ENCODE results near the gene INPP4B. TPM values are rescaled to one million over a fixed set of nuclear protein-coding genes. Genes with fewer than 3 reads are reported as not detected.
"Not testable (repeated sequence)": the region's sequence is repeated elsewhere in the genome, so short reads cannot be mapped to it uniquely, and the experiment has no call there.

INPP4B gene
- polyA plus RNA-seq, 4 donors, result 7.5 to 10.6 (median 8.8) TPM

DNA sequence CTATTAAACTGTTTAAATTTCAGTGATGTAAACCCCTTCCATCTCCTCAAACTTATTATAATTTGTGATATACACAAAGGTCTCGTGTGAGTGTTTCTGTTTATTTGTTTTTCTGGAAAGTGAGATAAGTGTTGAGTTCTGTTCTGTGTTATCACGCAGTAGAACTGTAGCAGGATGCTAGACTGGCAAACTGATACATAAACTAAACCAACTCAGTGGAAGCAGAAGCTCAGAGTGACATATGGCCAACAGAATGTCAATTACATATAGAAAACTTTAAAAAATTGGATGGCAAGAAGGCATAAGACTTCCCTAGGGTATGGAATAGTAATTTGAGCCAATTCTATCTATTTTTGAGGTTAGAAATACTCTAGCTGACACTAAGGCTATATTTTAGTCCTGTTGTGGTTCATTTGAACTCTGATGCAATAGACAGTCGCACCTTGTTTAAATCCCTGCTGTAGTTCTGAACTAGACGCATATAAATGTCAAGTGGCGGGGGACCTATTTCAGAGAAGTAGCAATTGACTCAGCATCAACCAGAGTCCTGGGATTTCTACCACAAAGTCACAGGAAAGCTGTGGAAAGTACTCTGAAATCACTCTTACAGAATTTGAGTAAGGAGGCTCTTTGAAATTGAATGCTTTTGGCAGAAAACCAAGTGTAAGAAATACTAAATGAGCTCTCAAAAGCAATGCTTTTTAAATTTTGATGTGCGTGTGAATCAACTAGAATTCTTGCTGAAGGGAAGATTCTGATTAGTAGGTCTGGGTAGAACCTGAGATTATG lies 294.4 kb downstream of the INPP4B start:
- DNase-seq (ENCODE audit: low read depth in 4 of 4, low spot score in 3 of 4), result no peak

DNA sequence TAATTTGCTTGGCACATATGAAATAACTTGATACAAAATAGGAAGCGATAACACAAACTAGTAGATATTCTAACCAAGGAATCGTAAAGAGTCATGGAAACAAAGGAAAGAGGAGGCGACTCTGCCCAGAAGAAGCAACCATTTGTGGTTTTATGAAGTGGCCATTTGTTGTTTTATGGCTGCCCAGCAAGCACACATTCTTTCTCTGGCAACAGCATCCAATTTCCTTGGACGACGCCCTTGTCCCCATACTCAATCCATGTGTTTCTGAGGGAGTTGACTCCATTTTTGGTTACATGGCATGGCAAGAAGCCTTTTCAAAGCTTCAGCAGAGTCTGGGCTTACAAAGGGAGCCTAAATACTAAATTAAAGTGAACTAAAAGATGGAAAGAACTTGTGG lies 295.1 kb downstream of the INPP4B start:
- DNase-seq (ENCODE audit: low read depth in 4 of 4, low spot score in 3 of 4), result no peak

DNA sequence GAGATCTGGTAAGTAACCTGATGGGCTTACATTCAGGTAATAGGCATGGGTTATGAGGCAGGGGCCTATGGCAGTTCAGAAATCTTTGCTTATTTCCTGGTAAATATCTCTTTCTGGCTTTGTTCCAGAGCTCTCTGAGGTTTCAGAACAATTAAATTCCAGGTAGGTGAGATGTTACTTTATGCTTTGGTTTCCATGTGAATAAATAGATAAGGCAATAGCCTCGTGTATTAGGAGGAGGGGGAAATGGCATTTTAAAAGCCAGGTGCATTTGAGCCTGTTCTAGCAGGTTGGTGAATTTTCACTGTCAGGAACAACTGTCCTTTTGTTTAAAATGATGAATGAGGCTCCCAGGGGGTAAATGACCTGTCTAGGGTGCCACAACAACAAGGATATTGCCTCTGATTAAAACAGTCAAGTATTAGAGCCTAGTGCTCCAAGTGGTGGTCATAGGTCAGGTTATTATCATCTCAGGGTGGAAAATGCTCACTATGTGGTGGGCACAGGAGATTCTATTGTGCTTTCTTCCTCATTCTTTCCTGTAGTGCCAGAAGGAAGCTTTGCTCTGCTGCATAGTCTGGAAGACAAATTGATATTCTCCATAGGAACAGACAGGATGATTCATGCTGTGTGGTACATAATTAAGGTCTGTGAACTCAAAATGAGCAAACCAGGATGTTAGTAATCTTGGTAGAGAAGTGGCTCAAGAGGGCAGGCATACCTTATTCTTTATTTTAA lies 296.2 kb downstream of the INPP4B start:
- no peak for DNase-seq (ENCODE audit: low read depth in 4 of 4, low spot score in 3 of 4)

DNA sequence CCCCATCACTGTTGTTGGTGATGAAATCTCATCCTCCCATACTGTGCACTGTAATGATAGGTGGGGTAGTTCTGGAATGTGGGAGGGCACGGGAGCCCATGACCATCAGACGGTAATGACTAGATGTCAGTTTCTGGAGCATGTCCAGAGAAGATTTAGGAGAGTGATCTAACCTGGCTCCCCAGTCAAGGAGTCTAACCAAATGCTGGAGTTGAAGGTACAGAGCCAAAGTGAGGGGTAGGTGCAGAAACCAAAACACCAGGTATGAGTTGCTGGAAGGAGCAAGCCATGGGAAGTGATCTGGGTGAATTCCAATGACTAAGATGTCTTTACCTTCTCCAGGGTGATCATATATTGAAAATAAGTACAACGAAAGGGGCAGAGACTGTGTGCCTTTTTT lies 296.9 kb downstream of the INPP4B start:
- DNase-seq (ENCODE audit: low read depth in 4 of 4, low spot score in 3 of 4), result no peak

DNA sequence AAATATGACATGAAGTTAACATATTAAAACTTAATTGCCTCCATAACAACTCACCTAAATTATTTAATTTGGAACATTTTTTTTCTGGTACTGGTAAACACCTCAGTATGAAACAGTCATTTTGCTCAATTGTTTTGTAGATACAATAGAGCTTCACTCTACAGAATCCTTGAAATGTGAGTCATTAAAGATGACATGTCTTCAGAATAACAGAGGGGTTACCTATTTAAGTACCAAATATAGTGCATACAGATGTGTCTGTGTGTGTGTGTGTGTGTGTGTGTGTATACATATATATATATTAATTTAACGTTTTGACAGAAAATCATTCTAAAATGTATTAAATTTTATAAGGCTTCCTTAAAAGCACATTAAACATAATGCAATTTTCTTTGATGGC lies 297.6 kb downstream of the INPP4B start:
- DNase-seq (ENCODE audit: low read depth in 4 of 4, low spot score in 3 of 4), result no peak

DNA sequence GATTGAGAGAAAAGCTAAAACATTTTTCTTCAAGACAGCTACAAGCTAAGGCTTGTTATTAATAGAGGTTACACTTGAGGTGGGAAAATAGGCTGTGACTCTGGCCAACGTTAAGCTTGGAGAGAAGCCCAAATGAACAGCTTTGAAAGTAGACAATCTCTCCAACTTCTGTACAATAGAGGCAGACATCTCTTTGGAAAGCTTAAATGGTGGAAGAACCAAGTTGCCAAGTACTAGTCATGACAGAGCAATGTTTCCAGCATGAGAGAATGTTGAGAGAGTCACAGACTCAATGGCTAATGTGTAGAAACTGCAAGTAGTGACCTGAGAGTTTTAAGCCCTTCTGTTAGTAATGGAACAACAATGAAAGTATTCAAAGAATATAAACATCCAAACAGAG lies 298.1 kb downstream of the INPP4B start:
- DNase-seq (ENCODE audit: low read depth in 4 of 4, low spot score in 3 of 4), result no peak

DNA sequence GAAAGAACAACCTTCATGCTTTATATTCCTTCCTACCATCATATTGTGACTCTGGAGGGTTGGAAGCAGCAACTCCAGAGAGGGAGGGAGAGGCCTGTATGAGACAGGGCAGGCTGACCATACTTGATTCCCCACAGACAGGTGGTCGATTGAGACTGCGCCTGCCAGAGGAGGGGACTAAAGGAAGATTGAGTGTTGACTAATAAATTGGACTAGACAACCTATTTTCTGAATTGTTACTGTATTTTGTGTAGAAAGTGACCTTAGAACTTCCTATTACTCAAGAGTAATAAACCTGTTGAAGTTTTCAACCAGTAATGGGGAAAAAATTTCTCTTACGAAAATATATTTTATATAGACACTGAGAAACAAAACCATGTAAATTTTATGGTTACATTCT lies 301.5 kb downstream of the INPP4B start:
- DNase-seq (ENCODE audit: low read depth in 4 of 4, low spot score in 3 of 4), result no peak

DNA sequence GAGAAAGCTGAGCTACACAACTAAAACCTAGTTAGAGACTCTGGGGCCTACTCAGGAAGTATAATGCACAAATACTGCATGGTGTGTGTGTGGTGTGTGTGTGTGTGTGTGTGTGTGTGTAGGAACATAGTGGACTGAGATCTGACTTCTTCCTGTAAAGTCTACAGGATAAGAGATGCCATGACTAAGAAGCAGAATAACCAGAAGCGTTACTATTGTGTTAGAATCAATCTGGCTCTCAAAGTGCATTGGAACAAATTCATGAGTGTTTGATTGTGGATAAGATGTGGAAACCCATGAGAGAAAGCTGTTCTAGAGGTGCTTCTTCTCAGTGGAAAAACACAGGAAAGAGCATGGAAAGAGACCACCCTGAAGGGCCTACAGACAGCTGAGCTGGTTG lies 302.1 kb downstream of the INPP4B start:
- no peak for DNase-seq (ENCODE audit: low read depth in 4 of 4, low spot score in 3 of 4)

DNA sequence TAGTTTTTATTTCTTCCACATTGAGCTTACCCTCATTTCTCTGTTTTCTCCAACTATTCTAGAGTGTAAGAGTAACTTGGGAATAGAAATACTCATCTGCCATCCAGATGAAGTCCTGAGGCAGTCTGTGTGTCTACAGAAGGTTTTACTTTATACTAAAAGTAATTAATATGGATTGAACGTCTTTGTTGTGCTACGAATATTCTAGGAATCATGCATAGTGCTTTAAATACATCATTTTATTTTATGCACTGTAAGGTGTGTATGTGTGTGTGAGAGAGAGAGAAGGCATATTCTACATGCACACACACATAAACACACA lies 305.7 kb downstream of the INPP4B start:
- no peak for DNase-seq (ENCODE audit: low read depth in 4 of 4, low spot score in 3 of 4)

DNA sequence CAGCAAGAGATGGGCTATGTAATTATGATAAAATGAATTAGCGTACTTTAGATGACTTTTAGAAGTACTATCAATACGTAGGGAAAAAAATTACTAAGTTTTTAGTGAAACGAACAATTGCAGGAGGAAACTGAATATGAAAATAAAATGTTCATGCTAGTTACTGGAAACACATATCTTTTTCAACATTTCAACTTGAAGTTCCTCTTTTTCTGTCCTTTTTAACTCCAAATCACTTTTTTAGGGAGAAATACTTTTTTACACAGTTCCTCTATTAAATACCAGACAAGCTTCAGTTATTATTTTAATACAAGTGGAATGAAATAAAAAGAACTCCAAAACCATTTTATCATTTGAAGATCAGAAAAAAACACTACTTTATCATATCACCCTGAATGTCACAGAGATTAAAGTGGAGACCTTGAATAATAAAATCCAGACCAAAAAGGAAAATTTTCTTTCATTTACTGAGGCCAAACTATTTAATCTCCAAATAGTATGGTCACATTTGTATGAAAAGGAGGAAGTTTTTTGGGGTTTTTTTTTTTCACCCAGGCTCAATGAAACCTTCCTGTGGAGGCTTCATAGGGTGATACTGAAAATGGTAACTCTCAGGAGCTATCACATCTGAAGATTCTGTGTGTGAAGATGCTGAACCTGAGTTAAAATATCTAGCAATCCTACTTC lies 306.2 kb downstream of the INPP4B start:
- DNase-seq (ENCODE audit: low read depth in 4 of 4, low spot score in 3 of 4), result no peak

DNA sequence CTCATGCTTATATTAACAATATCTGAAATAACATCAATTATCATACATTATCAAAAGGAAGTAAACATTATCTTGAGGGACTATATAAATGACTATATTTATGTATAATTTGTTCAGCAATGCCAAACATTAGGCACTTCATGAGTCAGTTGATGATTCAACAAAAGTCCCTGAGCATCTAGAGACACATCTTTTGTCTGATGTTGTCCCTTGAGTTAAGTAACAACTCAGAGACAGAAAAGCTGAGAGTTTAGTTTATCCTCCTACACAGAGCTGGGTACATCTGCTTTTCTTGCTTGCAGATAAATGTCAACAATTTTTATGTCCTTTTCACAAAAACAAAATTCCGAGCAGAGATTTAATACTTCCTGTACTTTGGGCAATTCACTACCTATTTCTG lies 311.1 kb downstream of the INPP4B start:
- DNase-seq (ENCODE audit: low read depth in 4 of 4, low spot score in 3 of 4), result no peak

DNA sequence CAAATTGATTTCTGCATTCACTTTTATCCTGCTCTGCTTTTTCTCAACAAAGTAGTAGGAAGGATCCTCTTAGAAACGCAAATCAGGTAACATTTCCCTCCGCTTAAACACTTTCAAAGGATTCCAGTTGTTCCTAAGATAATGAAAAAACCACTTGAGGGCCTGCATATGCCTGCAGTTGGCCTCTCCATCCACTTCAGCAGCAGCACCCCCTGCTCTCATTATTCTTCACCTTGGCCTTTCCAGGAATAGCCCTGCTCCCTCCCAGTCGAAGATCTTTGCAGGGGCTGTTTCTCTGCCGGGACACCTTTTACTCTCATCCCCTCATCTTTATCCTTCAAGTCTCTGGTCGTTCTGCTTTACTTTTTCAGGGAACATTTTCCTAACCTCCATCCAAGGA lies 314.0 kb downstream of the INPP4B start:
- no peak for DNase-seq (ENCODE audit: low read depth in 4 of 4, low spot score in 3 of 4)

DNA sequence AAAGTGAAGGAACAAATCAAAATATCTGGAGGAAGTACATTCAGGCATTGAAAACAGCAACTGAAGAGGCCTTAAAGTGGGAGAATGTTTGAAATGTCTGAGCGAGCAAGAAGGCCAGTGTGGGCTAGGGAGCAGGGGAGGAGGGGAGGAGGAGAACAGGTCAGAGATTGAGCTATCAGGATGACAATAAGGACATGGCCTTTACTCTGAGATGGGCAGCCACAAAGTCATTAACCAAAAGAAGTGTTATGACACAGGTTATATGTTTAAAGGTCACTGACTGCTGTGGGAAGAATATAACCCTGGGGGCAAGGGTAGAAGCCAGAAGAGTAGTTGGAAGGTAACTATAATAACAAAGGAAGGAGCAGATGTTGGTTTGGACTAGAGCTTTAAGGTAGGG lies 315.4 kb downstream of the INPP4B start:
- no peak for DNase-seq (ENCODE audit: low read depth in 4 of 4, low spot score in 3 of 4)

DNA sequence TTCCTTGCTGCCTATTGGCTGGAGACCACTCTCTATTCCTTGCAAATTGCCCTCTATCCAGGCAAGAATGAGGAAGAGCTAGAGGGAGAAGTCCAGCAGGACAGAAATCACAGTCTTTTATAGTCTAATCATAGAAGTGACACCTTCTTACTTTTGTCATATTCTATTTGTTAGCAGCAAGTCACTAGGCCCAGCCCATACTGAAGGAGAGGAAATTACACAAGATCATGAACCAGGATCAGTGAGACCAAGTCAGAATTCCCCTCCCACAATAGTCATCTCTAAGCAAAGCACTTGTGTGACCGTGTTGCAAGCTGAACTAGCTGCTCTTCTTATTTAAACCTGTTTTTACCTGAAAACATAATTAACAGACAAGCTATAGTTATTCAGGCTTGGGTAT lies 317.7 kb downstream of the INPP4B start:
- DNase-seq (ENCODE audit: low read depth in 4 of 4, low spot score in 3 of 4), result no peak

DNA sequence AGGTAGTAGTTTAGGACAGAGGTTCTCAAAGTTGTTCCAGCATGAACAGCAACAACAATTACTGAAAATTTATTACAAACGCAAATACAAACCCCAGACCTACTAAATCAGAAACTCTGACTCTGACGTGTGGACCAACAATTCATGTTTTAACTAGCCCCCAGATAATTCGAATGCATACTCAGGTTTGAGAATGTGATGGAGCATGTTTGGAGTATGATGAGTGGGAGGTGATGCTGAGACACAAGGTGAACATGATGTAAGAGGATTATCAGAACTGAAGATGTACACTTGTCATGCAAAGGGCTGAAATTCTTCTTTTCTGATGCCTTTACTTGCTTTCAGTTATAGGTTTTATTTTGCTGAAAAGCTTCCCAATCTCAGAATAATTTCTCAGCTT lies 323.0 kb downstream of the INPP4B start:
- DNase-seq (ENCODE audit: low read depth in 4 of 4, low spot score in 3 of 4), result no peak

DNA sequence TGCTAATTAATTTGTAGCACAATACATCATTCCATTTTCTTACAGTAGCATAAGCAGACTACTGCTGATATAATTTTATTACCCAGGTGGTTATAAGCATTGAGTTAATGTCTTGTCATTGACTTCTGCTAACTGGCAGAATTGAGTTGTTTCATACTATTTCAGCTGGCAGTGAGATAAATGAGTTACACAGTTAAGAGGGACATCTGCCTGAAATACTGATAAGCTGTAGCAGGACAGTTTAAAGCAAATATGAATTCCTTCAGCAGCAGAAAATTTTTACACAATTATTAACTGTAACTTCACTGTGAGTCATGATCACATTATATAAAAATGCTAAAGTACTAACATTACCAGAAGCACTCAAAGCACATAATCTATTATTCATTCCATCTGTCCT lies 326.8 kb downstream of the INPP4B start:
- DNase-seq (ENCODE audit: low read depth in 4 of 4, low spot score in 3 of 4), result no peak

DNA sequence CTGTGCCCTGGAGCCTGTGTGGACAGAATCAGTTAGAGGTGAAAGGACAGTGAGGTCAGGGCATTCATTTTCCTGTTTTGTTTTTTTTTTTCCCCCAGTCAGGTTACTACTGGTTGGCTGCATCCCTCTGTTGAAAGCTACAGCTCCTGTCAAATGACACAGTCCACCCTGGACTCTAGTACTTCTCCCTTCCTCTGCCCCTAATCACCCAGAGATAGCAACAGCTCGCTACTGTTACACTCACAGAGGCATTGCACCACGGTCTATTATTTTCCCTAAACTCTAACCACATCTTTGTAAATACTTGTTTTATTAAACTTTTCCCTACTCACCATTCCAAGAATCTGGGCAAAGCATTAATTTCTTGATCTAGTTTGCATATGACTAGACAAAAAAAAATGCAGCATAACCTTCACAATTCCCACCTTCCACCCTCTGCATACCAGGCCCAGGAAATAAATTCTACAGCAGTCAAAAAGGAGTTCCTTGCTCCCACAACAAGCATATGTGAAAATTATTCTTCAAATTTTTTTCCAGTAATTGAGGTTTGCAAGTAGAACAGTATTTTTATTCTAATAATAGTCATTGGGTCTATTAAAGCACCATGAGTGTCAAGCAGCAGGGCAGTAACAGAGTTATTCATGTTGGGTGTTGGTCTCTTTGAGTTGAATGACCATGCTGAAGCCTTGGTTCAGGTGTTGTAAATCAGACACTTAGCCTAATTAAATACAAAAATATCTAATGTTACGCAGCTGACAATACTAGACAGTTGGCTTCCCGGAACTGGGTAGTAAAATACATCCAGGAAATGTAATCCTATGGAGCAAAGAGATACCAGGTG lies 329.2 kb downstream of the INPP4B start:
- DNase-seq (ENCODE audit: low read depth in 4 of 4, low spot score in 3 of 4), result no peak

DNA sequence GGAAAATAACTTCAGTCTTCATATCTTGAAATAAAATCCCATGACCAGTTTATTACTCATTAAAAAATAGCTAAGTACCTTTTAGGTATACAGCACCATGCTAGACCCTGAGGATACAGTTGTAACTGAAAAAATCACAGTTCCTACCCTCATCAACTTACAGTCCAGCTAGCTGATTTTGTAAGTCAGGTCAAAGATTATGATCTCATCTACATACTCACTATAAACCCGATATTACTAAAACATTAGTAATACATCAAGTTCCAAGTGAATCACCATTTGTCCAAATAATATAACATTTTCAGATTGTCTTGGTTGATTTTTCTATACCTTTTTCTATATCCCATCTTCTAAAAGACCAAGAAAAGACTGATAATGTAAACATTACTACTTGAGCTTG lies 333.9 kb downstream of the INPP4B start:
- DNase-seq (ENCODE audit: low read depth in 4 of 4, low spot score in 3 of 4), result no peak

DNA sequence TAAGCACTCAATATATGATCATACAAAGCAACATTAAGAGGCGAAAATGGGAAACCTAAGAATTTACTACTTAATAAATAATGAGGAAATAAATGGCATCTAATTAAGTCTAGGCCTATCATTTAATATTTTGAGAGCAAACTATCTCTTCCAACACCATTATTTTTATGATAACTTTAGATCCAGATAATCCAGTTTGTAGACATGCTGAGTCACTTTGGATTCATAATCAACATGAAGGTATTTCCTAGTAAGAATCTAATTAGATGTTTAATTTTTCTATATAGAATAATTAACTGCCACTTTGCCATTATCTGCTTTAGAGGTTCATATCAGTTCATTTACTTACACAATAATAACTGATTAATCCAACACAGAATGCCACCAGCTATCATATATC lies 336.2 kb downstream of the INPP4B start:
- no peak for DNase-seq (ENCODE audit: low read depth in 4 of 4, low spot score in 3 of 4)

DNA sequence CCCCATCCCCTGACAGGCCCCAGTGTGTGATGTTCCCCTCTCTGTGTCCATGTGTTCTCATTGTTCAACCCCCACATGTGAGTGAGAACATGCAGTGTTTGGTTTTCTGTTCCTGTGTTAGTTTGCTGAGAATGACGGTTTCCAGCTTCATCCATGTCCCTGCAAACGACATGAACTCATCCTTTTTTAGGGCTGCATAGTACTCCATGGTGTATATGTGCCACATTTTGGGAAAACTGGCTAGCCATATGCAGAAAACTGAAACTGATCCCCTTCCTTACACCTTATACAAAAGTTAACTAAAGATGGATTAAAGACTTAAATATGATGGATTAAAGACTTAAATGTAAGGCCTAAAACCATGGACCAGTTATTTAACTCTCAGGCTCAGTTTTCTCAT lies 336.7 kb downstream of the INPP4B start:
- DNase-seq (ENCODE audit: low read depth in 4 of 4, low spot score in 3 of 4), result not testable (repeated sequence)

DNA sequence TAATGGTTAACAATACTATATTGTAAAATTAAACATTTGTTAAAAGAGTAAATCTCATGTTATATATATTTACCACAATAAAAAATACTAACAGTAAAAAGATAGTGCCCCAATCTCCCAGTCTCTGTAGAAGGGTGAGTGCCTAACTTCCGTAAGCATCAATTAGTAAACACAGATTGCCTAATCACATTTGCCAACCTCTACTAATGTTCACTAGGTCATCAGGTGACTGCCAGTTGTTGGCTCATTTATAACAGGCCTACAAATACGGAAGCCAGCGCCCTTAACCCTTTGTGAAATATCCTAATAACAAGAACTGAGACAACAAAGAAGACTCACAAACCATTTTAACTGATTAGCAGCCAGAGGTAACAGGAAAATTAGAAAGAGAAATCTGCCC lies 345.1 kb downstream of the INPP4B start:
- no peak for DNase-seq (ENCODE audit: low read depth in 4 of 4, low spot score in 3 of 4)

All from right renal pelvis (tissue), 4 donors.